Fibroblast of skin of back (primary cell): Measurements from ENCODE around the gene ACO2.

Experiments
- DNase-seq: peaks from one replicate; pipeline ENCODE4 v3.0.0-alpha.2; 2013

Gene ACO2

DNA sequence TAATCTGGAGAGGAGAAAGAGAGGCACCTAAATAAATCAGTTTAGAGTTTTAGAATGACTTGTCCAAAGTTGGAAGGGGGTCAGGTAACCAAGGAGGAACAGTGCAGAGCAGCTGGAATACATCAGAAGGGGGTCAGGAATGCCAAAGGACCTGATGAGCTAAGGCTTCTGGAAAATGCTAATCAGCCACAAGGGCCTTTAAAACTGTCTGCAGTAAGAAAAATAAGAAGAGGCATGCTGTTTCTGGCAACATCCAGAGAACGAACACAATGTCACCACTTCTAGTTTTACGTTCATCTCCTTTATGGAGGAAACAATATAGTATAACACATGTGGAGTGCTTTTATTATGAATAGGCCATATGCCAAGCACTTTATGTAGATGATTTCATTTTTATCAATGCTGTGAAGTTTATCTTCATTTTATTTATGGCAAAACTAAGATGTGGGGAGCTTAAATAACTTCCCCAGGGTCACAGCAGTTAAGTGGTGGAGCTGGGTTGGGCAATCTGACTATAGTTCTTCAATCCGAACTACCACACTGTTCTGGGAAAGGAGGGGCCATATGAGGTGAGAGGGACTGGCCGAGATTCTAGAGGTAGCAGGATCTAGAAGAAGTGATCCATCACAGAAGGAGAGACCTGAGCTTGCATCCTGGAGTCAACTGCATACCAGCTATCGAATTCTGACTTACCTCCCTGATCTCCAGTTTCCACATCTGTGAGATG, 22.6 kb downstream of the ACO2 start:
- peak; percentile 11 for DNase-seq

DNA sequence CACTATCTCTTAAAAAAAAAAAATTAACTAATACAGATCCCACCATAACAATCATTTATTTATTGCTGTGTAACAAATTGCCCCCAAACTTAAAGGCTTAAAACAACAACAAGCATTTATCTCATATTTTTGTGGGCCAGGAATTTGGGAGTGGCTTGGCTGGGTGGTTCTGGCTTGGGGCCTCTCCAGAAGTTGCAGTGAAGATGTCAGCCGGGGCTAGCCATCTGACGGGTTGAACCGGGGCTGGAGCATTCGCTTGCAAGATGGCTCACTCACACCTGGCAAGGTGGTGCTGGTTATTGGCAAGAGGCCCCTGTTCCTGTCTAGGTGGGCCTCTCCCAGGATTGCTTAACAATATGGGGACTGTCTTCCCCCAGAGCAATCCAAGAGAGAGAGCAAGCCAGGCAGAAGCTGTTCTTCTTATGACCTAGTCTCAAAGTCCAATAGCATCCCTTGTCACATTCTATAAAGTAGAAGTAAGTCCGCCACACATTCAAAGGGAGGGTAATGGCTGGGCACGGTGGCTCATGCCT, 29.5 kb downstream of the ACO2 start:
- no peak for DNase-seq

DNA sequence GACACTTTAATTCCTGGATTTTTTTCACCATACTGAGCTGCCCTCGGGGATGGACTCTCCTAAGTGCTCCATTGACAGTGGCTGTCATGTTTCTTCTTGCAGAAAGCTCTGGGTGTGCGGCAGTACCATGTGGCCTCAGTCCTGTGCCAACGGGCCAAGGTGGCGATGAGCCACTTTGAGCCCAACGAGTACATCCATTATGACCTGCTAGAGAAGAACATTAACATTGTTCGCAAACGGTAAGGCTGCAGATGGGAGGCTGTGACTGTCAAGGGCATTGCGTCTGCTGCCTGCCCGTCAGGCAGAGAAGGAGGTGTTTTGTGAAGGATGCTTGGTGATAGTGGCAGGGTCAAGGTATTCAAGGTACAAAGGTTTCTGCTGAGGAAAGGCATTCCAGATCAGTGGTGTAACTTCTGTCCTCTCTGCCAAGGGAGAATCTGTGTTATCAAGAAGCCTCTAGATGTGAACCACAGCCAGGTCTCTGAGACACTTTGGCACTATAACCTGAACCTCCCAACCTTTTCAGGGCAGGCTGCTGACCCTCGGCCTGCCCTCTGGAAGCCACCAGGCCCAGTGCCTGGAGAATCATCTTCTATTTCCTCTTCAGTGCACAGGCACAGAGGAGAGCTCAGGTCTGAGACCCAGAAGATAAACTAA, 30.8 kb downstream of the ACO2 start:
- no peak for DNase-seq

DNA sequence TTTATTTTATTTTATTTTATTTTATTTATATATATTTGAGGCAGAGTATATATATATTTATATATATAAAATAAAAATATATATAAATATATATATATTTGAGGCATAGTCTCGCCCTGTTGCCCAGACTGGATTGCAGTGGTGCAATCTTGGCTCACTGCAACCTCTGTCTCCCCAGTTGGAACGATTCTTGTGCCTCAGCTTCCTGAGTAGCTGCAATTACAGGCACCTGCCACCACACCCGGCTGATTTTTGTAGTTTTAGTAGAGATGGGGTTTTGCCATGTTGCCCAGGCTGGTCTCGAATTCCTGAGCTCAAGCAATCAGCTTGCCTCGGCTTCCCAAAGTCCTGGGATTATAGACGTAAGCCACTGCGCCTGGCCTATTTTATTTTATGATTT, 31.4 kb downstream of the ACO2 start:
- no peak for DNase-seq

DNA sequence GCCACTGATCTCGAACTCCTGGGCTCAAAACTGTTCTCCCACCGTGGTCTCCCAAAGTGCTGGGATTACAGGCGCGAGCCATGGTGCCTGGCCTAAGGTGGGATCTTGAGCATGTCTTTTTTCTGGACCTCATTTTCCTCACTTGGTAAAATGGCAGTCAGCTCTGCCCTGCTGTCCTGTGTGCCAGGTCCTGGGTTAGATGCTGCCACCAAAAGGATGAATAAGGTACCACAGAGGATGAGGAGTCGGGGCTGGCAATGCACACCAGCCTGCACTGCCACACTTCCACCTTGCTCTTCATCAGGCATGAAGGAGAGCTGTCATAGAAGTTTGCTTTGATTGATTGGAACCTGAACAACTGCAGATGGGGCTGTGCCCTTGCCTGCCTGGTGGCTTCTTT, 32.3 kb downstream of the ACO2 start:
- peak; percentile 33 for DNase-seq

DNA sequence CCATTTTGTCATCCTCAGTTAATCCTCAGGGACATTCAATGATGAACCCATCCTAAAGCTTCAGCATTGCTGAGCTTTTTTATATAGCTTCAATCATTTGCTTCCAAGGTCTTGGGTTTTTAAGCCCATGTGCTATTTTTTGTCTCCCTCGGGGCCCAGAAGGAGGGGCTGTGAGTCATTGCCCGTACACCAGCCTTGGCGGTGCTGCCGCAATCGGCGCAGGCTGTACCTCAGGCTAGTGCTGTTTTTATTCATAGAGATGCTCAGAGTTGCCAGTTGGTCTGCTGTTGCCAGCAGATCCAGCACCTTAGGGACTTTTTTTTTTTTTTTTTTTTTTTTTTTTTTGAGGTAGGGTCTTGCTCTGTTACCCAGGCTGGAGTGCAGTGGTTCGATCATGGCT, 35.5 kb downstream of the ACO2 start:
- peak; percentile 49 for DNase-seq

DNA sequence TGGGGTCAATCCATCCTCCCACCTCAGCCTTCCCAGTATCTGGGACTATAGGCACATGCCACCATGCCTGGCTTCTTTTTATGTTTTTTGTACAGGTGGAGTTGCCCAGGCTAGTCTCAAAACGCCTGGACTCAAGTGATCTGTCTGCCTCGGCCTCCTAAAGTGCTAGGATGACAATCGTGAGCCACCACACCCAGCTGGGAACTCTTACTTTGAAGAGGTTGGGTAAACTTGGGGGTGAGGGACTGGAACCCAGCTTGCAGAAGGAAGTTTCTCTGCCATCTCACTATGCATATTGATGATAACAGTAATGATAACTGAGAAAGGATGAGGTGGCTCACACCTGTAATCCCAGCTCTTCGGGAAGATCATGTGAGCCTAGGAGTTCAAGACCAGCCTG, 35.9 kb downstream of the ACO2 start:
- no peak for DNase-seq

DNA sequence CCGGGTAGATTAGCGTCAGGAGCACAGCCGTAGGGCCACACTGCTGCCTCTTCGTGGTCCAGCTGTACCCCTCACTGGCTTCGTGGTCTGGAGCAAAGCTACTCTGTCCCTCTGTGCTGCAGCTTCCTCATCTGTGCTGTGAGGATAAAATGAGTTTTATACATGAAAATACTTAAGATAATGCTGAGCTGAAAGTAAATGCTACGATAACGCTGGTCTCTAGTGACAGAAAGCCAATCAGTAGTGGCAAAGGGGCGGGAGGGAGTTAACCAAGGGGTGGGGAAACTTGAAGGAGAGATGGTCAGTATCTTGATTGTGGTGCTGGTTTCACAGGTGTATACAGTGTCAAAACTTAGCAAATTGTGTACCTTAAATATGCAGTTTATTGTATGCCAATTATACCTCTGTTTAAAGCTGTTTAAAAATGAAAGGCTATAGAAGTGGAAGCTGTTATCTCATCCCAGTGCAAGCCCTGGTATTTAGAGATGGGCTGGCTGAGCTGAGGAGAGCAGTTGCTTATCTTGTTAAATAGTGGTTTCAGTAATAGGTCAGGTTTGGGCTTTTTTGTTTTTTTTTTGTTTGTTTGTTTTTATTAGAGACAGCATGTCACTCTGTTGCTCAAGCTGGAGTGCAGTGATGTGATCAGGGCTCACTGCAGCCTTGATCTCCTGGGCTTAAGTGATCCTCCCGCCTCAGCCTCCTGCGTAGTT, 36.7 kb downstream of the ACO2 start:
- DNase-seq: no peak

DNA sequence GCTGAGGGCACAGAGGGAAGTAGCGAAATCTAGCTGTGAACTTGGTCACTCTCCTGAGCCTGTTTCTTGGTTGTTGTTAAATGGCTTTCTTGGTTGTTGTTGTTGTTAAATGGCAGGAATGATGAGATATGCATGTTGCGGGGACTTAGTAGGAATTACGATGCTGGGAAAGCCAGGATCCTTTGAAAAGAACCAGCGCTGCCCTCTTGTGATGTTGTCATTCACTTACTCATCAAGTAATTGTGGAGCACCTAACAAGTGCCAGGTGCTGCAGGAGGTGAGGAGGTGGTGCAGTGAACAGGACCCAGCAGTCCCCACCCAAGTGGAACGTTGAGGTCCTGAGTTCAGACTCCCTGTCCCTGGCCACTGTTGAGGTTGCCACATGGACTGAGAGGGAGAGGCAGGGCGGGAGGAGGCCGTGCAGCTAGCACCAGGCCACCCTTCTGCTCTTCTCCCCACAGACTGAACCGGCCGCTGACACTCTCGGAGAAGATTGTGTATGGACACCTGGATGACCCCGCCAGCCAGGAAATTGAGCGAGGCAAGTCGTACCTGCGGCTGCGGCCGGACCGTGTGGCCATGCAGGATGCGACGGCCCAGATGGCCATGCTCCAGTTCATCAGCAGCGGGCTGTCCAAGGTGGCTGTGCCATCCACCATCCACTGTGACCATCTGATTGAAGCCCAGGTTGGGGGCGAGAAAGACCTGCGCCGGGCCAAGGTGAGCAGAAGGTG, 38.6 kb downstream of the ACO2 start:
- DNase-seq: no peak

DNA sequence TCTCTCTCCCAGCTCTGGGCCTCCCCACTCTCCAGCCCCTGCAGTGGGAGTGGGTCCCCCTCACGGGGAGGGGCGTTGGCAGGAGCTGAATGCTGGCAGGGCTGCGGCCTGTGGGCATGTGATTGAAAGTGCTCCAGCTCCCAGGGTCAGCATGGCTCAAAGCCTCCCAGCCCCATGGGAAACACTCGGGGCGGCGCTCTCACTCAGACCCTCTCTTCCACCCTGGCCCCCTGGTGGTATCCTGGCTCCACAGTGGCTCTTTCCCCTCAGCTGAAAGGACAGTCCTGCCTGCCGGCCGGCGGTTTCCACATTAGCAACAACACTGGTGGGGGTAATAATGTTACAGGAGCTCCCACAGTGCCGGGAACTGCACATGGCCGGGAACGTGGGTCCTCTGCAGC, 39.9 kb downstream of the ACO2 start:
- DNase-seq: no peak

DNA sequence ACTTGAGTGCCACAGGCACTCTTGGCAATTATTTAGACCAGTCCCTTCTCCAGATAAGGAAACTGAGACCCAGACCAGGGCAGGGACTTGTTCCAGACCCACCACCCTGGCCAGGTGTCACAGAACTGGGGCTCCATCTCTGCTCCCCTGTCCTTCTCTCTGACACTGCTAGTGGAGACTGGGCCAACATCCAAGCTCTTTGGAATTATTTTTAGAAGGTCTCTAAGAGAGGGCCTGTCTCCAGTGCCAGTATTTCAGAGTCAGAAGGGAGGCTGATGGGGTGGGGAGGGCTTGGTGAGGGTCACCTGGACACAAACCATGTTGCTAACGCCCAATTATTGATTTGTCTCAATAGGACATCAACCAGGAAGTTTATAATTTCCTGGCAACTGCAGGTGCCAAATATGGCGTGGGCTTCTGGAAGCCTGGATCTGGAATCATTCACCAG, 42.6 kb downstream of the ACO2 start:
- DNase-seq: no peak

DNA sequence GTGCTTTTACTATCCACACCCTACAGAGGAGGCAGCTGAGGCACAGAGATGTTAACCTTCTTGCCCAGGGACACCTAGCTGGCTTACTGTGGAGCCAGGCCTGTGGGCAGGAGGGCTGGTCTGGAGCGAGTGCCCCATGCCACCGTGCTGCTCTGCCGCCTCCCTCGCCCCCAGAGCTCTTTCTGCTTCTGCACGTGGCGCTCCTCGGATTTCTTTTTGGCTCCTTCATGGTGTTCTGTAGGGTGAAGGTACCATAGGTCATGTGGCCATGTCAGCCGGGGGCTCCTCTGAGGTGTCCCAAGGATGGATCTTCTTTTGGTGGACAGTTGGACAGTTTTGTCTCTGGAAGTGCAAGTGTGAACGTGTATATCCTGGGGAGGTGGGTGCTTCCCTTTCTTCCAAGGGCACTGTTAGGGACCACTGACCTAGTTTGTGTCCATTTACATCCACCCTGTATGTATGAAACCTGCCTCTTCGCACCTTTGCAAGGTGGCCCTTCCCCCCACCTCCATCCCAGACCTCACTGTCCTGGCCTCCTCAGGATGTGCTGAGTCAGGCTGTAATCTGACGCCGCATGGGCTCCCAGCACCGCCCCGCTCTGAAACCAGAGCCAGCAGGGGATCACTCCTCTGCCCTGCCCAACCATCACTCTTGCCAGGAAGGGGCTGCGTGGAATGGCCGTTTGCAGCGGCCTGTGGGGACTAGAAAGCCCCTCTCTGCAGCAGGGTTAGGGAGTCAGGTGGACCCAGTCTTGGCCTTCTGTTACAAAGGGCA, 43.7 kb downstream of the ACO2 start:
- DNase-seq: peak; percentile 70

DNA sequence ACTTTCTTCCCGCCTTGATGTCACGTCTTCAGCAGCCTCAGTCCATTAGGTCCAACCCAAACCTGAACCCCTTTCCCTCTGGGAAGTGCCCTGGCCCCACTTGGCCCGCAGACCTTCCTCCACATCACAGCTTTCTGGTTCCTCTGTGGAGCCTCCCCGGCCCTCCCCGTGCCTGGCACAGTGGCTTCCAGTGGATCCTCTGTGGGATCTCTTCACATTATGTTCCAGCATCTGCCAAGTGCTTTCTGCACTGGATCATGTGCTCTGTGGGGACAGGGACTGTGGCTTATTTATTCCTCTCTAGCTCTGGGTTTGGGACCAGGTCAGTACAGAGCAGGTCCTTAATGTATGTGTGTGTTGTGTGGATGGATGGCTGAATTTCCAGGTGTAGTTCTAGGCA, 44.5 kb downstream of the ACO2 start:
- no peak for DNase-seq

DNA sequence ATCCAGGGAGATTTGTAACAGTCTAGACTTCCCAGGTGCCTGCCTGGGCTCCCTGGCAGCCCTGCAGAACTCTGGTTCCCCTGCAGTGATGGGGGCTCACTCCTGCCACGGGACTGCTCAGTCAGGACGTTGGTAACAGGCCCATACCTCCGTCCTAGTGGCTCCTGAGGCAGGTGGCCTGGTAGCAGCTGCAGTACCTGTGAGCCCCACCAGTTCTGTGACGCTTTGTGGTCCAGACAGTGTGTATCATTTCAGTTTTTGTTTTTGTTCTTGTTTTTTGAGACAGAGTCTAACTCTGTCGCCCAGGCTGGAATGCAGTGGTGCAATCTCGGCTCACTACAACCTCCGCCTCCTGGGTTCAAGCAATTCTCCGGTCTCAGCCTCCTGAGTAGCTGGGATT, 47.5 kb downstream of the ACO2 start:
- no peak for DNase-seq

DNA sequence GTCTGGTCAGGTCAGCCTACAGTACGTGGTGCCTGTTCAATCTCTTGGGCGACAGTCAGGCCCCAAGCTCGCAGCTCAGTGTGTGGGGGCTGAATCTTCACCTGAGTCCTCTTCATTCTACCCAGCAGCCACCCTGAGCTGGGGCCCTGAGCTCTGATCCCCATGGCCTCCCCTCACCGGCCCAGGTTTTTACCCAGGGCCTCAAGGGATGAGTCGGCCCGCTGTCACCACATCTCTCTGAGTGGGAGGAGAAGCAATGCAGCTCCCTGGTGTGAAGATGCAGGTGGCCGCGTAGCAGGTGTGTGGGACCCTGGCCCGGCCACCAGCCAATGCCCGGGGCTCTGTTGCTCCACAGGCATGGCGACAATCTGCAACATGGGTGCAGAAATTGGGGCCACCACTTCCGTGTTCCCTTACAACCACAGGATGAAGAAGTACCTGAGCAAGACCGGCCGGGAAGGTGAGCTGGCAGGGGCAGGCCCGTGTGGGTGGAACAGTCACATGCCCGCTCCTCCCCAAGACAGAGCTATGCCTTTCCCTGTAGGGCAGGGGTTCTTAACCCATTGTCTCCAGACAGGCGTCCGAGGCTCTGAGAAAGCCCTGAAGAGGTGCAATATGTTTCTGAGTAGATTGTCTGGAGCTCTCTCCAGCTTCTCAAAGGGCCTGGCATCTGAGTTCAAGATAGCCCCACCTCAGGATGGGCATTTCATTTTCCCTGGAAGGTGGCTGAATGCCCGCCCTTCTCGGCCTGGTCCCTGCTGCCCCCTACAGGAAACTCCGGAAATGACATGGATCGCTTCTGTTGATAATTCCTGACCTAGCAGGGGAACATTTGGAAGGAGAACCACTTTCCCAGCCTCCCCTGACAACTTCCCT, 48.5 kb downstream of the ACO2 start:
- DNase-seq: peak; percentile 50

DNA sequence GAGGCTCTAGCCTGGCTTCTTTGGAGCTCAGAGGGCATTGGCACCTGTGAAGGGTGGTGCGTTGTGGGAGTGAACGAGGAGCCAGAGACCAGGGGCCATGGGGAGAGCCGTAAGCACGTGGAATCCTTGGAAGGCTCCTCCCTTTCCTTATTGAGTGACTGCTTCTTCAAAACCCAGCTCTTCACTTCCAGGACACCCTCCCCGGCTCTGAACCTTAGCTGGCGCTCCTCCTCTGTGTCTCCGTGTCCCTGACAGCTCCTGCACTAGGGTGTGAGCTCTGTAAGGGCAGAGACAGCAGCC, 49.1 kb downstream of the ACO2 start:
- no peak for DNase-seq

DNA sequence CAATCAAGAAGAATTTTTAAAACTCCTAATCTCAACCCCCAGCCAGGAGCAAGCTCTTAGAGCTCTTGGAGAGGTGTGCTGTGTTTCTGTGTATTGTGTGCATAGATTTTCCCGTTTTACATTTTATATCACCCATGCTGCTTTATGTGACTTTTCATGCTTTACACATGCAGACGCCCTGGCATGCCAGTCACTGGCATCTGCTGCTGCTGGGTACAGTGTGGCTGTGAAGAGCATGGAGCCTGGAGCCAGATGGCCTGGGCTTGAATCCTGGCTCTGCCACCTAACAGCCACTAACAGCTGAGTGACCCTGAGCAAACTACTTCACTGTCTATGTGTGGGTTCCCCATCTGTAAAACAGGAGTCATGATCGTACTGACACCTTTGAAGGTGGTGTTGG, 52.2 kb downstream of the ACO2 start:
- no peak for DNase-seq

DNA sequence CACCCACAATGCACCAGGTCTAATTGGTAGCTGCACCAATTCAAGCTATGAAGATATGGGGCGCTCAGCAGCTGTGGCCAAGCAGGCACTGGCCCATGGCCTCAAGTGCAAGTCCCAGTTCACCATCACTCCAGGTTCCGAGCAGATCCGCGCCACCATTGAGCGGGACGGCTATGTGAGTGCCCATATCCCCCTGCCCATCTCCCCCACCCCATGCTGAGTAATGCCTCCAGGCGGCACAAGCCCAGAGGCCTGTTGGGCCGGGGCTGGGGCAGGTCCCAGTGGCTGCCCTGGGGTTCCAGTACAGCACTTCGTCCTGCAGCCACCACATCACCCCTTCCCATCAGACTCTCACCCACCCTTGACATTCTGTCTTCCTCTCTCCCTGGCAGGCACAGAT, 53.9 kb downstream of the ACO2 start:
- no peak for DNase-seq

DNA sequence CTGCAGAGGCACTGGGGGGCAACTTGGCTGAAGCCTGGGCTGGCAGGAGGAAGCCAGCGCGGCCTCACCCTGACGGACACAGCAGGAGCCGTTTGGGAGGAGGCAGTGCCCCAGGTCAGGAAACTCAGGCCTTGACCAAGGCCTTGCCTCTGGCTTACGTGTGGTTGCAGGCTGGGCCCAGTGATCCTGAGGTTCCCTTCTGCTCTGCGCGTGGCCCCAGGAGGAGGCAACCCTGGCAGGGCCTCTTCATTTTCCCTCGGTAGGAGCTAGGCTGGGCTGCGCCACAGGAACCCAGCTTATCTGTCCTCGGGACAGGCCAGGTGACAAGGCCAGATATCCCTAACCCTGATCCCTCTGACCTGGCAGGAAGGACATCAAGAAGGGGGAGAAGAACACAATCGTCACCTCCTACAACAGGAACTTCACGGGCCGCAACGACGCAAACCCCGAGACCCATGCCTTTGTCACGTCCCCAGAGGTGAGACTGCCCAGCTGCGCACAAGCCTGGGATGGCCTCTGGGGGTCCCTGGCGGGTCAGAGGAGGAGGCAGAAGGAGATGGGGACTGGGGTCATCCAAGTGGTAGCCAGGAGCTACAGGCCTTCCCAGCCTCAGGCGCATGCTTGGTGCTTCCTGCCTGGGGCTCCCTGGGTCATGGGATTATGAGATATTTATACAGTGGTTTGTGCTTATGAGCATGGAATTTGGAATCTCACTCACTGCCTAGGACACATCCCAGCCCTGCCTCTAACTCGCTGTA, 54.7 kb downstream of the ACO2 start:
- peak; percentile 62 for DNase-seq

DNA sequence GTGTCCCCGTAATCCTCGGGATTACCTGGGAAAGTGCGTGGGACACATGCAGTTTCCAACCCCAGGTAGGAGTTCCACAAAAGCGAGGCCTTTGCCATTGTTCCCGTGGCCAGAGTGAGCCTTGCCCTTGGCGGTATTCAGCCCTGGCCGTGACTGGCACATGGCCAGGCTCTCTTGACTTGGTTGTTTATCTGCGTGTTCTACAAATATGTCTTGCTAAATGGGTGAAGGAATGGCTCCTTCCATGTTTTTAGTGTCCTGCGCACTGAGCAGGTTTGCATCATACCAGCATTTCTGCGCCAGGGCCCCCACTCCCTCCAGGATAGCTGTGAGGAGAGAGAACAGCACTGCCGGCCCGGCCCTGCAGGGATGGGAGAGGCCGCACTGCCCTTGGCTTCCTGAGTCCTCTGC, 55.3 kb downstream of the ACO2 start:
- DNase-seq: no peak
